GM12878 (cell line): ENCODE data around the gene CCL22. TPM values are rescaled to one million over a fixed set of nuclear protein-coding genes. Genes with fewer than 3 reads are reported as not detected.

ENCODE experiments used
- ATF3 ChIP-seq: IDR thresholded peaks from 2 replicates; pipeline ENCODE4 v1.6.1; 2011; ENCODE audit warnings: low read depth, mild to moderate bottlenecking, low read length, moderate library complexity, borderline replicate concordance; ENCODE audit errors: extremely low read depth
- BCL11A ChIP-seq: IDR thresholded peaks from 2 replicates; pipeline ENCODE4 v1.6.1; 2011; ENCODE audit warnings: low read depth, low read length
- BHLHE40 ChIP-seq, 2 experiments: fragments of 450-650 bp in 1 of 2; IDR thresholded peaks; 2 replicates each; pipeline ENCODE4 v1.6.1; 2011 to 2017; ENCODE audit warnings: low read depth in 2 of 2, borderline replicate concordance in 1 of 2, improper control_type of control experiment in 1 of 2, low read length in 1 of 2, mild to moderate bottlenecking in 1 of 2
- CHD4 ChIP-seq: fragments of 200-600 bp; sonication (generic); IDR thresholded peaks from 2 replicates; pipeline ENCODE4 v1.6.1; 2016; ENCODE audit warnings: mild to moderate bottlenecking
- CTCF ChIP-seq, 3 experiments: IDR thresholded peaks in 2 of 3; conservative IDR thresholded peaks in 1 of 3; 2 replicates each; pipeline ENCODE4 v1.5.1; 2011; ENCODE audit warnings: low read depth in 3 of 3, low read length in 3 of 3, mild to moderate bottlenecking in 3 of 3, control low read depth in 2 of 3, moderate library complexity in 2 of 3, inconsistent platforms in 1 of 3, mixed read lengths in 1 of 3; ENCODE audit not compliant: control insufficient read depth in 2 of 3, insufficient read depth in 1 of 3; ENCODE audit errors: extremely low read depth in 1 of 3
- E2F4 ChIP-seq: IDR thresholded peaks from 2 replicates; pipeline ENCODE4 v1.6.1; 2012; ENCODE audit warnings: low read depth, low read length, improper control_type of control experiment
- EED ChIP-seq: sonication (generic); IDR thresholded peaks from 2 replicates; pipeline ENCODE4 v1.6.1; 2016; ENCODE audit warnings: antibody characterized with exemption, low read depth
- FOS ChIP-seq: IDR thresholded peaks from 3 replicates; pipeline ENCODE4 v1.6.1; 2011; ENCODE audit warnings: borderline replicate concordance; ENCODE audit not compliant: insufficient read length; ENCODE audit errors: extremely low read depth
- HDGF ChIP-seq: fragments of 450-650 bp; IDR thresholded peaks from 2 replicates; pipeline ENCODE4 v1.6.1; 2016; ENCODE audit warnings: antibody characterized with exemption
- IKZF2 ChIP-seq, 2 experiments: fragments of 450-650 bp; IDR thresholded peaks; 2 replicates each; pipeline ENCODE4 v1.6.1; 2017; ENCODE audit warnings: mild to moderate bottlenecking in 2 of 2, moderate library complexity in 2 of 2
- MXI1 ChIP-seq: fragments of 150-350 bp; IDR thresholded peaks from 2 replicates; pipeline ENCODE4 v1.6.1; 2011; ENCODE audit warnings: low read depth, mild to moderate bottlenecking, inconsistent platforms, low read length, improper control_type of control experiment
- NFXL1 ChIP-seq: fragments of 450-650 bp; IDR thresholded peaks from 2 replicates; pipeline ENCODE4 v1.6.1; 2017; ENCODE audit warnings: antibody characterized with exemption, mild to moderate bottlenecking, borderline replicate concordance
- NR2F1 ChIP-seq: fragments of 450-650 bp; conservative IDR thresholded peaks from 2 replicates; pipeline ENCODE4 v1.6.1; 2017; ENCODE audit warnings: mild to moderate bottlenecking
- POLR2AphosphoS5 ChIP-seq: IDR thresholded peaks from 2 replicates; pipeline ENCODE4 v1.6.1; 2011; ENCODE audit warnings: mild to moderate bottlenecking, low read length, inconsistent platforms
- SMARCA5 ChIP-seq: fragments of 450-650 bp; IDR thresholded peaks from 2 replicates; pipeline ENCODE4 v1.6.1; 2017; ENCODE audit warnings: mild to moderate bottlenecking
- SUZ12 ChIP-seq: fragments of 200-600 bp; sonication (generic); IDR thresholded peaks from one replicate; pipeline ENCODE4 v1.6.1; 2018; ENCODE audit warnings: antibody characterized with exemption, mild to moderate bottlenecking; ENCODE audit not compliant: unreplicated experiment
- ZNF24 ChIP-seq: fragments of 450-650 bp; IDR thresholded peaks from 2 replicates; pipeline ENCODE4 v1.6.1; 2017; ENCODE audit warnings: antibody characterized with exemption, mild to moderate bottlenecking
- ZNF622 ChIP-seq: fragments of 450-650 bp; IDR thresholded peaks from 2 replicates; pipeline ENCODE4 v1.6.1; 2017; ENCODE audit warnings: mild to moderate bottlenecking, inconsistent platforms
- ZNF687 ChIP-seq: fragments of 450-650 bp; IDR thresholded peaks from 2 replicates; pipeline ENCODE4 v1.6.1; 2017; ENCODE audit warnings: mild to moderate bottlenecking, moderate library complexity
- polyA plus RNA-seq, 11 experiments: library from polyadenylated mRNA; depleted of rRNA in 4 of 11; unstranded in 6 of 11; stranded (reverse) in 5 of 11; fragments of >200 nt; fragmentation: Nextera tagmentation in 4 of 11; fragmentation: Illumina TruSeq in 1 of 11; extraction: Ambion mirVana in 4 of 11; extraction: Trizol in 1 of 11; gene quantifications; 1 replicate in 1 of 11; 2 replicates in 10 of 11; pipeline versions ENCODE4 v1.2.1 to v1.2.3, GENCODE V29; 2011 to 2016; ENCODE audit warnings: inconsistent platforms in 2 of 11, missing spikeins in 2 of 11, low read depth in 1 of 11
- total RNA-seq, 4 experiments: library from RNA; depleted of rRNA in 3 of 4; stranded (reverse); fragments of >200 nt in 3 of 4; fragmentation: Illumina TruSeq in 1 of 4; extraction: Trizol in 1 of 4; gene quantifications; 2 replicates each; pipeline versions ENCODE4 v1.2.1 to v1.2.3, GENCODE V29; 2013 to 2021
- TF ChIP-seq, protein P1 (sequence below): fragments of 450-650 bp; conservative IDR thresholded peaks from 2 replicates; pipeline ENCODE4 v1.6.1; 2017; ENCODE audit warnings: mild to moderate bottlenecking, moderate library complexity

The CCL22 gene
- total and polyA plus RNA-seq, 10 of the 15 experiments (the other 5 are each of a cell fraction or from before 2014, with no cell fraction given) = 38.0 to 704 (median 349) TPM

- peak; percentile 97 for TF ChIP-seq EED
- TF ChIP-seq, protein P1, sequence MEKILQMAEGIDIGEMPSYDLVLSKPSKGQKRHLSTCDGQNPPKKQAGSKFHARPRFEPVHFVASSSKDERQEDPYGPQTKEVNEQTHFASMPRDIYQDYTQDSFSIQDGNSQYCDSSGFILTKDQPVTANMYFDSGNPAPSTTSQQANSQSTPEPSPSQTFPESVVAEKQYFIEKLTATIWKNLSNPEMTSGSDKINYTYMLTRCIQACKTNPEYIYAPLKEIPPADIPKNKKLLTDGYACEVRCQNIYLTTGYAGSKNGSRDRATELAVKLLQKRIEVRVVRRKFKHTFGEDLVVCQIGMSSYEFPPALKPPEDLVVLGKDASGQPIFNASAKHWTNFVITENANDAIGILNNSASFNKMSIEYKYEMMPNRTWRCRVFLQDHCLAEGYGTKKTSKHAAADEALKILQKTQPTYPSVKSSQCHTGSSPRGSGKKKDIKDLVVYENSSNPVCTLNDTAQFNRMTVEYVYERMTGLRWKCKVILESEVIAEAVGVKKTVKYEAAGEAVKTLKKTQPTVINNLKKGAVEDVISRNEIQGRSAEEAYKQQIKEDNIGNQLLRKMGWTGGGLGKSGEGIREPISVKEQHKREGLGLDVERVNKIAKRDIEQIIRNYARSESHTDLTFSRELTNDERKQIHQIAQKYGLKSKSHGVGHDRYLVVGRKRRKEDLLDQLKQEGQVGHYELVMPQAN = no peak
- TF ChIP-seq SUZ12 = no peak
- TF ChIP-seq ZNF622 = no peak
- no peak for TF ChIP-seq ZNF24
- no peak for TF ChIP-seq E2F4
- TF ChIP-seq ATF3 = no peak
- peak; percentile 96 for TF ChIP-seq SMARCA5
- TF ChIP-seq POLR2AphosphoS5 = no peak
- peak; percentile 51 to 60 for TF ChIP-seq BHLHE40 (IDR thresholded peaks at IDR 0.05; ENCODE audit: borderline replicate concordance in 1 of 2, low read depth in 2 of 2, low read length in 1 of 2)
- TF ChIP-seq CTCF (IDR thresholded peaks at IDR 0.05 in 2 of 3, conservative IDR thresholded peaks at IDR 0.05 in 1 of 3; ENCODE audit: control insufficient read depth in 2 of 3, extremely low read depth in 1 of 3, insufficient read depth in 1 of 3, low read depth in 3 of 3, low read length in 3 of 3) = no peak
- TF ChIP-seq HDGF = no peak
- TF ChIP-seq FOS = no peak
- TF ChIP-seq NR2F1 = peak; percentile 67
- TF ChIP-seq MXI1 = 0 out of 2 replicates have a peak, but pooled peaks have one; percentile 31
- TF ChIP-seq BCL11A = peak; percentile 86
- peak; percentile 41; the same call in 1 of the 2 replicates for TF ChIP-seq ZNF687
- TF ChIP-seq NFXL1 = no peak
- no peak for TF ChIP-seq CHD4
- peak; percentile 94 to 96 for TF ChIP-seq IKZF2 (IDR thresholded peaks at IDR 0.05)
Measured at GRCh38 chr16:57357330-57358085, 1.1 kb upstream of the CCL22 start (continued).
